Fibroblast of lung (primary cell): ENCODE results near the gene LAMA5. TPM values are rescaled to one million over a fixed set of nuclear protein-coding genes. Genes with fewer than 3 reads are reported as not detected.
A peak's percentile ranks its signal among the peaks of the same experiment; 100 is the strongest.

Experiments
- DNase-seq, 2 donors: peaks; one replicate each; pipeline versions ENCODE4 v3.0.0 to v3.0.0-alpha.2; 2010; ENCODE audit warnings: low read depth in 2 of 2
- H2AFZ ChIP-seq: 2 replicates; pipeline ENCODE4 v1.5.1; 2012; ENCODE audit warnings: low read length, control low read depth, inconsistent platforms
- H3K27ac ChIP-seq: 2 replicates; pipeline ENCODE4 v1.5.1; 2011; ENCODE audit warnings: low read length, control low read depth; ENCODE audit not compliant: insufficient read depth
- H3K27me3 ChIP-seq: 2 replicates; pipeline ENCODE4 v1.5.1; 2011; ENCODE audit warnings: mild to moderate bottlenecking, low read length; ENCODE audit not compliant: control insufficient read depth, insufficient read depth
- H3K36me3 ChIP-seq: 2 replicates; pipeline ENCODE4 v1.5.1; 2011; ENCODE audit warnings: low read length; ENCODE audit not compliant: control insufficient read depth, insufficient read depth
- H3K4me1 ChIP-seq: 2 replicates; pipeline ENCODE4 v1.5.1; 2011; ENCODE audit warnings: low read length; ENCODE audit not compliant: control insufficient read depth, insufficient read depth; ENCODE audit errors: extremely low read depth
- H3K4me2 ChIP-seq: 2 replicates; pipeline ENCODE4 v1.5.1; 2011; ENCODE audit warnings: low read length, control low read depth; ENCODE audit not compliant: insufficient read depth; ENCODE audit errors: extremely low read depth
- H3K4me3 ChIP-seq, 4 experiments: fragments of 200-600 bp in 1 of 4; sonication (generic) in 1 of 4; replicated peaks in 1 of 4; 2 replicates each; pipeline ENCODE4 v1.5.1; 2011 to 2016; ENCODE audit warnings: low read length in 4 of 4, low read depth in 3 of 4, mild to moderate bottlenecking in 3 of 4, control low read depth in 2 of 4, inconsistent platforms in 1 of 4, mixed read lengths in 1 of 4; ENCODE audit not compliant: insufficient read depth in 1 of 4; ENCODE audit errors: control extremely low read depth in 1 of 4
- H3K79me2 ChIP-seq: 2 replicates; pipeline ENCODE4 v1.5.1; 2012; ENCODE audit warnings: mild to moderate bottlenecking, low read length, inconsistent platforms; ENCODE audit not compliant: control insufficient read depth, insufficient read depth
- H3K9ac ChIP-seq: 2 replicates; pipeline ENCODE4 v1.5.1; 2011; ENCODE audit warnings: mild to moderate bottlenecking, low read length, control low read depth; ENCODE audit not compliant: insufficient read depth
- H3K9me3 ChIP-seq: 2 replicates; pipeline ENCODE4 v1.5.1; 2012; ENCODE audit warnings: low read depth, low read length; ENCODE audit not compliant: control insufficient read depth, insufficient read depth
- H4K20me1 ChIP-seq: 2 replicates; pipeline ENCODE4 v1.5.1; 2011; ENCODE audit warnings: low read length; ENCODE audit not compliant: control insufficient read depth, insufficient read depth; ENCODE audit errors: extremely low read depth
- EZH2 ChIP-seq: IDR thresholded peaks from 2 replicates; pipeline ENCODE4 v1.5.1; 2012; ENCODE audit warnings: low read length, control low read depth, mild to moderate bottlenecking; ENCODE audit errors: missing control alignments
- polyA plus RNA-seq, 2 donors: library from polyadenylated mRNA; depleted of rRNA in 1 of 2; stranded (reverse) in 1 of 2; unstranded in 1 of 2; fragments of >200 nt; gene quantifications; 2 replicates each; pipeline ENCODE4 v1.2.1, GENCODE V29; 2011 to 2012; ENCODE audit warnings: missing spikeins in 1 of 2
- total RNA-seq: library from RNA; depleted of rRNA; stranded (reverse); fragments of >200 nt; gene quantifications from 2 replicates; pipeline ENCODE4 v1.2.1, GENCODE V29; 2014
- TF ChIP-seq, protein P1 (sequence below), 2 donors: IDR thresholded peaks in 1 of 2; conservative IDR thresholded peaks in 1 of 2; 1 replicate in 1 of 2; 2 replicates in 1 of 2; pipeline ENCODE4 v1.5.1; 2011 to 2012; ENCODE audit warnings: low read length in 2 of 2, control low read depth in 1 of 2, inconsistent platforms in 1 of 2, low read depth in 1 of 2, mild to moderate bottlenecking in 1 of 2

LAMA5 gene
- total and polyA plus RNA-seq, 2 donors (not counting 1 experiment from before 2014, with no cell fraction given), result 1.5 to 81.6 TPM

DNA sequence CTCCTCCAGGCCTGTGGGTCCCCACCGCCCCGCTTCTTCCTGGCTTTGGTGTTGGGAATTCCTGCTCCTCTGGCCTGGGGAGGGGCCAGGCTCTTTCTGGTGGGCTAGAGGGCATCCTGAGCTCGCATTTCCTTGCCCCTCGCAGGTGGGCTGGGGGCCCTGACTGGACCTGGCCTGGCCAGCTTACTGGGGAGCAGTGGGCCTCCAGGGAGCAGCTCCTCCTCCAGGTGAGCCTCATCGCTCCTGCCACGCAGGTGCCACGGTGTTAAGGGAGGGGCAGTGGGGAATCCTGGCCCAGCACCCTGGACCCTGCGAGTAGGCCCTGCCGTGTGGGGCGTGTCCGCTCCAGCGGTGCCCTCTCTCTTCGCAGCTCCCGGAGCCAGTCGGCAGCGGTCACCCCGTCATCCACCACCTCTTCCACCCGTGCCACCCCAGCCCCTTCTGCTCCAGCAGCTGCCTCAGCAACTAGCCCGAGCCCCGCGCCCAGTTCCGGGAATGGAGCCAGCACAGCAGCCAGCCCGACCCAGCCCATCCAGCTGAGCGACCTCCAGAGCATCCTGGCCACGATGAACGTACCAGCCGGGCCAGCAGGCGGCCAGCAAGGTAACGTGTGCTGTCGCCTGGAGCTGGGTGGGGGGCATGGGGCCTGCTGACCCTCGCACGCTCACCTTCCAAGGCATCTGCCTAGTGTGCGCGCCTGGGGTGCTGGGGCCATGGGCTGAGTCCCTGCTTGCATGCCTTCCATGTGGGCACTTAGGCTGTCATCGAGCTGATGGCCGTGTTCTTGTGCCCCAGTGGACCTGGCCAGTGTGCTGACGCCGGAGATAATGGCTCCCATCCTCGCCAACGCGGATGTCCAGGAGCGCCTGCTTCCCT, 59.6 kb downstream of the LAMA5 start:
- Histone ChIP-seq H4K20me1 (peaks cover 3% of the 10 kb centered on the region), H3K4me2 (no peak overlapping the region), H3K4me1 (peaks cover 4% of the 10 kb centered on the region), H3K9me3 (no peaks in the 10 kb centered on the region), H3K4me3 (no peak overlapping the region), H2AFZ (no peak overlapping the region), H3K36me3 (peaks cover 46% of the 10 kb centered on the region), H3K27me3 (no peaks in the 10 kb centered on the region), H3K79me2 (peaks cover 37% of the 10 kb centered on the region), H3K9ac (no peak overlapping the region), H3K27ac (no peak overlapping the region)
- DNase-seq, result peak in 1 of 2 donors; percentile 15
- no peak for TF ChIP-seq EZH2
- TF ChIP-seq, protein P1, sequence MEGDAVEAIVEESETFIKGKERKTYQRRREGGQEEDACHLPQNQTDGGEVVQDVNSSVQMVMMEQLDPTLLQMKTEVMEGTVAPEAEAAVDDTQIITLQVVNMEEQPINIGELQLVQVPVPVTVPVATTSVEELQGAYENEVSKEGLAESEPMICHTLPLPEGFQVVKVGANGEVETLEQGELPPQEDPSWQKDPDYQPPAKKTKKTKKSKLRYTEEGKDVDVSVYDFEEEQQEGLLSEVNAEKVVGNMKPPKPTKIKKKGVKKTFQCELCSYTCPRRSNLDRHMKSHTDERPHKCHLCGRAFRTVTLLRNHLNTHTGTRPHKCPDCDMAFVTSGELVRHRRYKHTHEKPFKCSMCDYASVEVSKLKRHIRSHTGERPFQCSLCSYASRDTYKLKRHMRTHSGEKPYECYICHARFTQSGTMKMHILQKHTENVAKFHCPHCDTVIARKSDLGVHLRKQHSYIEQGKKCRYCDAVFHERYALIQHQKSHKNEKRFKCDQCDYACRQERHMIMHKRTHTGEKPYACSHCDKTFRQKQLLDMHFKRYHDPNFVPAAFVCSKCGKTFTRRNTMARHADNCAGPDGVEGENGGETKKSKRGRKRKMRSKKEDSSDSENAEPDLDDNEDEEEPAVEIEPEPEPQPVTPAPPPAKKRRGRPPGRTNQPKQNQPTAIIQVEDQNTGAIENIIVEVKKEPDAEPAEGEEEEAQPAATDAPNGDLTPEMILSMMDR (conservative IDR thresholded peaks at IDR 0.05 in 1 of 2, IDR thresholded peaks at IDR 0.05 in 1 of 2; ENCODE audit: low read depth in 1 of 2, low read length in 2 of 2), result no peak

DNA sequence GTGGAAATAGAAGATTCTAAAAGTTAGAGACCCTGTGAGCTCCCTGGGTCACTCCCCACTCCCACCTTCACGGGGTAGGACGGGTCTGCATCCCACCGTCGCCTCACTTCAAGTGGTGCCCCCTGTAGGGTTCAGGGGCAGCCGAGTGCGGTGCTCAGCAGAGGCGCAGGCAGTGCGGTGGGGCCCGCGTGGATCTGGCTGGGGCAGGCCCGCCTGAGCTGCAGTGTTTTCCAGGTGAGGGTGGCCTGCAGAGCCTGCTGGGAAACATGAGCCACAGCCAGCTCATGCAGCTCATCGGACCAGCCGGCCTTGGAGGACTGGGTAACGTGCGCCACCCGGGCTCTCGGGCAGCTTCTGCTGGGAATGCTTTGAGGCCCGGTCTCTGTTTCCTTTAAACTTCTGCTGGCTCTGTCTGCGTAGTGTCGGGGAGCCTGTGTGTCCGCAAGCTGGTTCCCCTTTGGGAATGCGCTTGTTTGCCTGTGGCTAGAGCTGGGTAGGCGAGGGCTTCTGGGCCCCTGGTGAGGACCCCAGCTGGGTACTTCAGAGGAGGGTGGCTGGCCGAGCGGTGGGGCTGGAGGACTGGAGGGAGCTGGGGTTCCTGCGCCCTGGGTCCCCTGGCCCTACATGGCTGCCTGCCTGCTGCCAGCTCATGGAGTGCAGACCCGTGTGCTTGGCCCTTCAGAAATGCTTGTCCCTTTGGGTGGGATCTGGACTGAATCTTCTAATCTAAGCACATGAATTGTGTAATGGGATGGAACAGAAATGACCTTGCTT, 60.5 kb downstream of the LAMA5 start:
- Histone ChIP-seq H3K27ac (no peak overlapping the region), H3K9me3 (no peaks in the 10 kb centered on the region), H3K27me3 (no peaks in the 10 kb centered on the region), H3K4me1 (peaks cover 4% of the 10 kb centered on the region), H3K4me3 (no peak overlapping the region), H3K79me2 (peaks cover 37% of the 10 kb centered on the region), H3K36me3 (peaks cover 42% of the 10 kb centered on the region), H3K9ac (no peak overlapping the region), H3K4me2 (no peak overlapping the region), H4K20me1 (peaks cover 3% of the 10 kb centered on the region), H2AFZ (no peak overlapping the region)
- DNase-seq, result no peak
- TF ChIP-seq EZH2, result no peak
- TF ChIP-seq, protein P1 (conservative IDR thresholded peaks at IDR 0.05 in 1 of 2, IDR thresholded peaks at IDR 0.05 in 1 of 2; ENCODE audit: low read depth in 1 of 2, low read length in 2 of 2), result no peak

DNA sequence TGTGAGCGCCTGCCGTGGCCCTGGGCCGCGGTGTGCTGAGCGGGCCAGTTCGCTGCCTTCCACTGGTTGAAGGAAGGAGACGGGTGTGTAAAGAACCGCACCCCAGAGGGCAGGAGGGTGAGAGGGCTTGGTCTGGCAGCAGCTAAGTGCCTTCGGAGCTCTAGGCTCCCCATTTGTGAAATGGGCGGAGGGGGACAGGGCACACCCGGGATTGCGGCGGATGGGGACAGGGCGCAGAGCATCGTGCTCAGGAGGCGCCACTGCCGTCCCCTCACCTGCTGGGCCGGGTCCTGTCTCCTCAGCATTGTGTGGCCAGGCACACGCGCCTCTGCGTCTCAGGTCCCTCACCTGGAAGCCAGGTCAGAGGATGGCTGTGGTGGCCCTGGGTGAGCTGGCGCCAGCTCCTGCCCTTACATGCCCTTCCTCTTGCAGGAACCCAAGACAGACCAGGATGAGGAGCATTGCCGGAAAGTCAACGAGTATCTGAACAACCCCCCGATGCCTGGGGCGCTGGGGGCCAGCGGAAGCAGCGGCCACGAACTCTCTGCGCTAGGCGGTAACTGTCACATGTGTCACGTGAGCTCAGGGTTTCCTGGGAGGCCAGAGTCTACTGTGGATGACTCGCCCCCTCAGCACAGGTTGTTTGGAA, 61.2 kb downstream of the LAMA5 start:
- Histone ChIP-seq H4K20me1 (peaks cover 3% of the 10 kb centered on the region), H3K9me3 (no peaks in the 10 kb centered on the region), H3K79me2 (peaks cover 37% of the 10 kb centered on the region), H3K9ac (no peak overlapping the region), H3K4me2 (peak overlapping the region; percentile 9), H3K27ac (no peak overlapping the region), H3K36me3 (peaks cover 38% of the 10 kb centered on the region), H3K4me3 (no peak overlapping the region), H3K27me3 (no peaks in the 10 kb centered on the region), H2AFZ (no peak overlapping the region), H3K4me1 (peaks cover 4% of the 10 kb centered on the region)
- no peak for DNase-seq
- TF ChIP-seq, protein P1 (conservative IDR thresholded peaks at IDR 0.05 in 1 of 2, IDR thresholded peaks at IDR 0.05 in 1 of 2; ENCODE audit: low read depth in 1 of 2, low read length in 2 of 2), result no peak
- no peak for TF ChIP-seq EZH2
